ENCODE results near the gene GAPVD1. TPM values are rescaled to one million over a fixed set of nuclear protein-coding genes. Genes with fewer than 3 reads are reported as not detected.

Gene GAPVD1
- total and polyA plus RNA-seq, 2 of the 13 experiments (the other 11 are each of a cell fraction or from before 2014, with no cell fraction given), result 11.1 to 33.2 TPM

- no peak for TF ChIP-seq HMGXB4 (CRISPR knock-in tag; IDR thresholded peaks at IDR 0.05; ENCODE audit: borderline replicate concordance in 1 of 2, low read depth in 1 of 2)
- no peak for TF ChIP-seq PLSCR1 (CRISPR knock-in tag; IDR thresholded peaks at IDR 0.05; ENCODE audit: borderline replicate concordance)
- TF ChIP-seq PRDM4 (CRISPR knock-in tag; IDR thresholded peaks at IDR 0.05; ENCODE audit: borderline replicate concordance), result no peak
- no peak for TF ChIP-seq FOXP1 (IDR thresholded peaks at IDR 0.05)
- peak; percentile 22; the same call in 1 of the 2 replicates for TF ChIP-seq FOXP1 (CRISPR knock-in tag; IDR thresholded peaks at IDR 0.05)
- no peak for TF ChIP-seq ZNF256 (CRISPR knock-in tag; conservative IDR thresholded peaks at IDR 0.05)
- TF ChIP-seq ZNF570 (CRISPR knock-in tag; IDR thresholded peaks at IDR 0.05; ENCODE audit: borderline replicate concordance), result no peak
- TF ChIP-seq SRF (IDR thresholded peaks at IDR 0.05; ENCODE audit: low read depth, low read length), result no peak
- no peak for TF ChIP-seq ZNF18 (CRISPR knock-in tag; IDR thresholded peaks at IDR 0.05; ENCODE audit: insufficient replicate concordance)
- TF ChIP-seq SP4 (CRISPR knock-in tag; IDR thresholded peaks at IDR 0.05), result no peak
- TF ChIP-seq ZNF264 (CRISPR knock-in tag; IDR thresholded peaks at IDR 0.05), result no peak
- no peak for TF ChIP-seq SOX13 (IDR thresholded peaks at IDR 0.05)
- no peak; a peak in 1 of 4 replicates for TF ChIP-seq SOX13 (CRISPR knock-in tag; conservative IDR thresholded peaks at IDR 0.05 in 1 of 2, IDR thresholded peaks at IDR 0.05 in 1 of 2)
- no peak for TF ChIP-seq ZSCAN30 (CRISPR knock-in tag; IDR thresholded peaks at IDR 0.05)
- TF ChIP-seq HDAC6 (IDR thresholded peaks at IDR 0.05; ENCODE audit: low read depth, low read length), result no peak
- TF ChIP-seq IKZF5 (CRISPR knock-in tag; IDR thresholded peaks at IDR 0.05), result no peak
- TF ChIP-seq ONECUT2 (CRISPR knock-in tag; IDR thresholded peaks at IDR 0.05), result peak; percentile 22; the same call in 1 of the 2 replicates
- no peak for TF ChIP-seq ZFX (CRISPR knock-in tag; IDR thresholded peaks at IDR 0.05; ENCODE audit: low read depth)
- TF ChIP-seq KDM5B (CRISPR knock-in tag; IDR thresholded peaks at IDR 0.05; ENCODE audit: borderline replicate concordance), result no peak
- no peak for TF ChIP-seq ZNF274 (CRISPR knock-in tag; IDR thresholded peaks at IDR 0.05)
- TF ChIP-seq ZNF431 (CRISPR knock-in tag; IDR thresholded peaks at IDR 0.05; ENCODE audit: borderline replicate concordance, low read depth), result no peak
- TF ChIP-seq FOXK1 (CRISPR knock-in tag; IDR thresholded peaks at IDR 0.05; ENCODE audit: borderline replicate concordance, low read depth), result no peak
Observed at GRCh38 chr9:125258832-125259534, 2.6 kb upstream of the GAPVD1 start (continued).
